HepG2 (cell line): Measurements from ENCODE around the gene P2RX3. TPM values are rescaled to one million over a fixed set of nuclear protein-coding genes. Genes with fewer than 3 reads are reported as not detected.

Source experiments
- ARNTL ChIP-seq: sonication (generic); formaldehyde crosslinking; IDR thresholded peaks from 2 replicates; pipeline ENCODE4 v1.4.0; 2020; ENCODE audit warnings: mild to moderate bottlenecking, missing genetic modification reagents
- CC2D1A ChIP-seq: sonication (generic); formaldehyde crosslinking; IDR thresholded peaks from 2 replicates; pipeline ENCODE4 v1.8.1; 2023; ENCODE audit warnings: mild to moderate bottlenecking, missing genetic modification reagents
- CENPX ChIP-seq: sonication (generic); formaldehyde crosslinking; IDR thresholded peaks from 2 replicates; pipeline ENCODE4 v1.9.0; 2021; ENCODE audit warnings: mild to moderate bottlenecking, missing genetic modification reagents, moderate library complexity
- EED ChIP-seq: sonication (generic); formaldehyde crosslinking; IDR thresholded peaks from 2 replicates; pipeline ENCODE4 v1.5.0; 2020; ENCODE audit warnings: mild to moderate bottlenecking, missing genetic modification reagents
- NR2F2 ChIP-seq: IDR thresholded peaks from 2 replicates; pipeline ENCODE4 v1.6.1; 2012; ENCODE audit warnings: low read depth, inconsistent platforms, borderline replicate concordance
- NR3C1 ChIP-seq: sonication (generic); formaldehyde crosslinking; IDR thresholded peaks from 2 replicates; pipeline ENCODE4 v1.4.0; 2020; ENCODE audit warnings: missing genetic modification reagents
- PLRG1 ChIP-seq: fragments of 450-650 bp; conservative IDR thresholded peaks from 2 replicates; pipeline ENCODE4 v1.6.1; 2016
- SAP130 ChIP-seq: IDR thresholded peaks from 2 replicates; pipeline ENCODE4 v1.6.1; 2016; ENCODE audit warnings: low read depth
- SKI ChIP-seq: fragments of 450-650 bp; IDR thresholded peaks from one replicate; pipeline ENCODE4 v1.6.1; 2018; ENCODE audit warnings: mild to moderate bottlenecking; ENCODE audit not compliant: partially characterized antibody
- SMAD9 ChIP-seq: sonication (generic); formaldehyde crosslinking; IDR thresholded peaks from 2 replicates; pipeline ENCODE4 v1.5.1; 2020; ENCODE audit warnings: mild to moderate bottlenecking, missing genetic modification reagents
- SMYD3 ChIP-seq: sonication (generic); formaldehyde crosslinking; IDR thresholded peaks from 2 replicates; pipeline ENCODE4 v1.8.1; 2023; ENCODE audit warnings: mild to moderate bottlenecking, missing genetic modification reagents
- SP4 ChIP-seq: sonication (generic); formaldehyde crosslinking; IDR thresholded peaks from 2 replicates; pipeline ENCODE4 v1.8.1; 2023; ENCODE audit warnings: mild to moderate bottlenecking, missing genetic modification reagents
- STAT5B ChIP-seq: sonication (generic); formaldehyde crosslinking; IDR thresholded peaks from 2 replicates; pipeline ENCODE4 v1.4.0; 2020; ENCODE audit warnings: missing genetic modification reagents
- TRAFD1 ChIP-seq: sonication (generic); formaldehyde crosslinking; IDR thresholded peaks from 2 replicates; pipeline ENCODE4 v1.5.1; 2020; ENCODE audit warnings: missing genetic modification reagents, mild to moderate bottlenecking, borderline replicate concordance
- WIZ ChIP-seq: sonication (generic); formaldehyde crosslinking; IDR thresholded peaks from 2 replicates; pipeline ENCODE4 v1.5.1; 2020; ENCODE audit warnings: mild to moderate bottlenecking, missing genetic modification reagents
- ZBTB44 ChIP-seq: sonication (generic); formaldehyde crosslinking; IDR thresholded peaks from 2 replicates; pipeline ENCODE4 v1.4.0; 2020; ENCODE audit warnings: missing genetic modification reagents
- ZFP41 ChIP-seq: sonication (generic); formaldehyde crosslinking; IDR thresholded peaks from 2 replicates; pipeline ENCODE4 v1.4.0; 2020; ENCODE audit warnings: mild to moderate bottlenecking, missing genetic modification reagents, borderline replicate concordance
- ZFP82 ChIP-seq: sonication (generic); formaldehyde crosslinking; IDR thresholded peaks from 2 replicates; pipeline ENCODE4 v1.5.1; 2020; ENCODE audit warnings: mild to moderate bottlenecking, missing genetic modification reagents, borderline replicate concordance
- ZNF124 ChIP-seq: sonication (generic); formaldehyde crosslinking; IDR thresholded peaks from 2 replicates; pipeline ENCODE4 v1.4.0; 2020; ENCODE audit warnings: missing genetic modification reagents
- ZNF281 ChIP-seq: sonication (generic); formaldehyde crosslinking; IDR thresholded peaks from 2 replicates; pipeline ENCODE4 v1.4.0; 2020; ENCODE audit warnings: missing genetic modification reagents, borderline replicate concordance
- ZNF30 ChIP-seq: sonication (generic); formaldehyde crosslinking; IDR thresholded peaks from 2 replicates; pipeline ENCODE4 v1.5.0; 2020; ENCODE audit warnings: mild to moderate bottlenecking, missing genetic modification reagents
- ZNF34 ChIP-seq: sonication (generic); formaldehyde crosslinking; IDR thresholded peaks from 2 replicates; pipeline ENCODE4 v1.4.0; 2020; ENCODE audit warnings: mild to moderate bottlenecking, missing genetic modification reagents, borderline replicate concordance
- ZNF441 ChIP-seq: sonication (generic); formaldehyde crosslinking; IDR thresholded peaks from 2 replicates; pipeline ENCODE4 v1.7.0; 2021; ENCODE audit warnings: missing genetic modification reagents, borderline replicate concordance
- ZNF775 ChIP-seq: sonication (generic); formaldehyde crosslinking; IDR thresholded peaks from 2 replicates; pipeline ENCODE4 v1.4.0; 2020; ENCODE audit warnings: missing genetic modification reagents, mild to moderate bottlenecking, moderate library complexity, borderline replicate concordance
- polyA plus RNA-seq, 8 experiments: library from polyadenylated mRNA; depleted of rRNA in 3 of 8; stranded (reverse) in 7 of 8; unstranded in 1 of 8; fragments of >200 nt; fragmentation: Illumina TruSeq in 4 of 8; extraction: Trizol in 4 of 8; gene quantifications; 2 replicates each; pipeline versions ENCODE4 v1.2.1 to v1.2.3, GENCODE V29; 2011 to 2016; ENCODE audit warnings: low read depth in 4 of 8, missing spikeins in 1 of 8, mixed read lengths in 1 of 8; ENCODE audit not compliant: insufficient read depth in 1 of 8
- total RNA-seq, 5 experiments: library from RNA; depleted of rRNA; stranded (reverse); fragments of >200 nt; fragmentation: Illumina TruSeq; extraction: Trizol; gene quantifications; 2 replicates each; pipeline ENCODE4 v1.2.3, GENCODE V29; 2016; ENCODE audit warnings: low read depth in 1 of 5
- TF ChIP-seq, protein P1 (sequence below): sonication (generic); formaldehyde crosslinking; IDR thresholded peaks from 2 replicates; pipeline ENCODE4 v1.5.0; 2020; ENCODE audit warnings: missing genetic modification reagents

P2RX3 gene
- total and polyA plus RNA-seq, 2 of the 13 experiments (the other 11 are each of a cell fraction or from before 2014, with no cell fraction given) = 0.08 TPM; not detected in 1

- TF ChIP-seq, protein P1, sequence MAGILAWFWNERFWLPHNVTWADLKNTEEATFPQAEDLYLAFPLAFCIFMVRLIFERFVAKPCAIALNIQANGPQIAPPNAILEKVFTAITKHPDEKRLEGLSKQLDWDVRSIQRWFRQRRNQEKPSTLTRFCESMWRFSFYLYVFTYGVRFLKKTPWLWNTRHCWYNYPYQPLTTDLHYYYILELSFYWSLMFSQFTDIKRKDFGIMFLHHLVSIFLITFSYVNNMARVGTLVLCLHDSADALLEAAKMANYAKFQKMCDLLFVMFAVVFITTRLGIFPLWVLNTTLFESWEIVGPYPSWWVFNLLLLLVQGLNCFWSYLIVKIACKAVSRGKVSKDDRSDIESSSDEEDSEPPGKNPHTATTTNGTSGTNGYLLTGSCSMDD (CRISPR knock-in tag) = no peak
- TF ChIP-seq WIZ (no peak), EED (no peak), ZNF281 (CRISPR knock-in tag) (no peak), ARNTL (no peak), ZFP41 (CRISPR knock-in tag) (no peak), ZBTB44 (CRISPR knock-in tag) (no peak), NR3C1 (no peak), ZNF124 (no peak), CC2D1A (no peak), TRAFD1 (CRISPR knock-in tag) (0 out of 2 replicates have a peak, but pooled peaks have one; percentile 47), CENPX (CRISPR knock-in tag) (no peak), ZNF34 (CRISPR knock-in tag) (no peak), ZNF441 (no peak), ZFP82 (no peak), ZNF30 (CRISPR knock-in tag) (no peak), SAP130 (no peak), NR2F2 (no peak), SMYD3 (no peak), SMAD9 (no peak), PLRG1 (no peak), ZNF775 (CRISPR knock-in tag) (no peak), SP4 (CRISPR knock-in tag) (no peak), STAT5B (CRISPR knock-in tag) (no peak), SKI (no peak)
Measured at GRCh38 chr11:57324154-57324885, 13.8 kb upstream of the P2RX3 start (continued).
